NCI-H446 treated with DMSO at 0.1 percent for 48 hours (cell line): ENCODE measurements around the gene RNF32.
"Not testable (repeated sequence)": the region's sequence is repeated elsewhere in the genome, so short reads cannot be mapped to it uniquely, and the experiment has no call there.

Experiments
- DNase-seq: peaks from one replicate; lab custom pipeline; 2025; lab: John Stamatoyannopoulos, UW

The RNF32 gene

DNA sequence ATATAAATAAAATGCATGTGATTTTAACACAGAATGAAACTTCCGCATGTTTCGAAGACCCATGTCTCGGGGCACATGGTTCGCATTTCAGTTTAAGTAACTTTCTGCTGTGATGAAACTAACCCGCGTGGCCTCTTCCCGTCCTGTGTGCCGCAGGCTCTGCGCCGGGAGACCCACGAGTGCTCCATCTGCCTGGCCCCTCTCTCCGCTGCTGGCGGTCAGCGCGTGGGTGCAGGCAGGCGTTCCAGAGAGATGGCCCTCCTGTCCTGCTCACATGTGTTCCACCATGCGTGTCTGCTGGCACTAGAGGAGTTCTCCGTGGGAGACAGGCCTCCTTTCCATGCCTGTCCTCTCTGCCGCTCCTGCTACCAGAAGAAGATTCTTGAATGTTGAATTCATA is 35.7 kb downstream of the RNF32 start:
- DNase-seq = no peak

DNA sequence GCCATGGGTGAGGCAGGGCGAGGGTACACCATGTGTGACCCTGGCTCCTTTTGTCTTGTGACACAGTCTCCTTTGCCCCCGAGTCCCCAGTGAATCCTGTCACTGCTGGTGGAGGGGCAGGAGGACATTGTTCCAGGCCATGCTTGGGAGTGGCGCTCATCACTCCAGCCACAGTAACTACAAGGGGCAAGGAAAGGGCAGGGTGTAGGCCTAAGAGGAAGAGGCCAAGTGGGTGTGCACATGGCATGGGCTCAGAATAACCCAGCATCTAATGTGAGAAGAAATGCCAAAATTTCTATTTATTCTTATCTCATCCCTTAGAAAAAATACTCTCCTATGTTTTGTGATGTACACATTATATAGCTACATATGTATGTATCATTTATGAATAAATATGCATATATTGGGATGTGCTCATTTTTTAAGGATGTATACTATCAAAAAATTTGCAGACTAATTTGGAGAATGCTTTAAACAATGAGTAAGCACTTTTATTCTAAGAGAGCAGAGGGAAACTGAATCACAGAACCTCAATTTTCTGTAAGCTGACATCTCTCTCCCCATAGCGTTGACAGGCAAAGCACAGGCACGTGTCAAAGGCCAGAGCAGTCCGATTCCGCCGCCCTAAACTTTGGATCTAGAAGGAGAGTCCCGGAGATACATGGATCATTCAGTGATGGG is 36.9 kb downstream of the RNF32 start:
- DNase-seq = no peak

DNA sequence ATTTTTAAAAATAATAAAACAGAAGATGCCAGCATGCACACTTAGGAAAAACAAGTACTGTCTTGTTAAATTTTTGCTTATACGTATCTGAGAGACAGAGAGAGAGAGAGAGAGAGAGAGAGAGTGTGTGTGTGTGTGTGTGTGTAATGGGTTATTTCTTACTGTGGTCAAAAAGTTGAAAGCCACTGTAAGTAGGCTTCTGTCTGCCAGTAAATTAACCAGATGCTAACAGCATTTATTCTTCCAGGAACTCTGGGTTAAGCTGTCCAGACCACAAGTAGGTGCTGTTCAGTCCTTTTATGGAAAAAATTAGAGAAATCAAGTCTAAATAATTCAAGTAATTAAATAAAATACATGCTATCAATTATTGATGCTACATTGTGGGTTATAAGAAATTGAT is 39.7 kb downstream of the RNF32 start:
- no peak for DNase-seq

DNA sequence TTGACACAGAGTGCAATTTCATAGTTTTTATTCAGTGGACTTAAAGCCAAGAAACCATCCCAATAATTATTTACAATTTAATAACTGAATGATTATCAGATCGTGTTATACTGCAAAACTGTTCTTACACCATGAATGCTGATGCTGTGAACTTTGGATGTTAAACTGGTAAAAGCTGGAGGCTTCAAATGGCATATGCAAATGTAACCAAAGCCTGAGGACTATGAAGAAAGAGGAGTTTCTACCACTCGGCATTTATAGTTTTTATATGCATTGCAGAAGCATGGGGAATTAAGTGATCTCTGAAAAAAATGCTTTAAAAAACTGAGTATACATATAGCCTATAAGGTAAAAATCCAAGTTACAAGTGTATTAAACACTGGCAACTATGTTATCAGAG is 42.4 kb downstream of the RNF32 start:
- DNase-seq = no peak

DNA sequence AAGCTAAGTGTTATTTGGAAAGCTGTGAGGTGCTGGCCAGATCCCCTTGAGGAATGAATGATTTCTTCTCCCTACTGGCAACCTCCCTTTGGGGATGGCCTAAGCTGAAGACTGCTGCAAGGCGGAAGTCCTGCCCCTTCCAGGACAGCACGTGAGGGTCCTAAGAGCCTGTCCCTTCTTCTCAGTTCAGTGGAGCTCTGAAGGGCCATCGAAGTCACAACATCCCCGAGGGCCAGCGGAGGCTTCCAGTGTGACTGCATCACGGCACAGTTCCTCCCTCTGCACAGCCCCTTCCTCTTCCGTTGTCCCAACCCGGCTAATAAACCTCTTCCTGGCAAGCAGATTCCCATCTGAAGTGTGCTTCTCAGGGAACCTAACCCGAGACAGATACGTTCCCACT is 43.7 kb downstream of the RNF32 start:
- DNase-seq = no peak

DNA sequence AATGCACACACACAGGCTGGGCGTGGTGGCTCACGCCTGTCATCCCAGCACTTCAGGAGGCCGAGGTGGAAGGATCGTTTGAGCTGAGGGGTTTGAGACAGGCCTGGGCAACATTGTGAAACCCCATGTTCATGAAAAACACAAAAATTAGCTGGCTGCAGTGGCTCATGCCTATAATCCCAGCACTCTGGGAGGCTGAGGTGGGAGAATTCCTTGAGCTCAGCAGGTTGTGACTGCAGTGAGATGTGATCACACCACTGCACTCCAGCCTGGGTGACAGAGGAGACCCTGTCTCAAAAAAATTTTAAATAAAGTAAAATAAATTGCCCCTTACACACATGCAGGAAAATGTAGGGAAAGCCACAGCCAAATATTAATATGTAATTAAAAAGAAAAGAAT is 44.1 kb downstream of the RNF32 start:
- no peak for DNase-seq

DNA sequence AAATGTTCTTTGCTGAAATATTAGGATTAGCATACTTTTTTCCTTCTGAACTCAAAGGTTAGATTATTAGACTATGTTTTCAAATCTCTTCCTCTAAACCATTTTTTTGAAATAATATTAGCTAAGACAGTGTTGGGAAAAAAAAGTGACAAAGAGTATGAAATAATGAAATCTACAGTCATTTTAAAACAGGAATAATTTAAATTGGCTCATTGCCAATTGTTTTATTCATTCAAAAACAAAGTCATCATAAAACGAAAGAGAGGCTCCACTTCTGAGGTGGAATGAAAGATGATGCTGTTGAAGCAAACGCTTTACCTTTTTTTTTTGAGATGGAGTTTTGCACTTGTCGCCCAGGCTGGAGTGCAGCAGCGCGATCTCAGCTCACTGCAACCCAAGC is 51.2 kb downstream of the RNF32 start:
- DNase-seq = no peak

DNA sequence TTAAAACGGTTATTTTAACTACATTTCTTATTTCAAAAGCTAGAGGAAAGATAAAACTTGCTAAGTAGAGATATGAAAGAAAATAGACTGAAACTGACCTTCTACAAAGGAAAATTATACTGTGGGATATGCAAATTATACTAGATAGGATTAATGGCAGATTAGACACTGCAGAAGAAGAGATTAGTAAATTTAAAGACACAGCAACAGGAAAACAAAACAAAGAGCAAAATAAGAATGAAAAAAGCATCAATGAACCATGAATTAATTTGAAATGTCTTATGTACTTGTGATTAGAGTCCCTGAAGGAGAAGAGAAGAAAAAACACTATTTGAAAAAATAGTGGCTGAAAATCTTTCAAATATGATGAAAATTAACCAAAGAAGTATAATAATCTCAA is 52.3 kb downstream of the RNF32 start:
- no peak for DNase-seq

DNA sequence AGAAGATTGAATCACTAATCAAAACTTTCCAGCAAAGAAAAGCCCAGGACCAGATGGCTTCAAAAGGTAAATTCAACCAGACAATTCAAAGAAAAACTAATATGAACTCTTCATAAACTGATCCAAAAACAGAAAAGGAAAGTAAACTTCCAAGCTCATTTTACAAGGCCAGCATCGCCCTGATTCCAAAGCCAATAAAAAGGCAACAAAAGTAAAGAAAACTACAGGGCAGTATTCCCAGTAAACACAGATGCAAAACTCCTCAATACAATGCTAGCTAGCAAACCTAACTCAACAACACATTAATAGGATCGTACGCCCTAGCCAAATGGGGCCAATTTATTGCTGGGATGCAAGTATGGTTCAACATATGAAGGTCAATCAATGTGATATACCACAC is 53.1 kb downstream of the RNF32 start:
- DNase-seq = no peak

DNA sequence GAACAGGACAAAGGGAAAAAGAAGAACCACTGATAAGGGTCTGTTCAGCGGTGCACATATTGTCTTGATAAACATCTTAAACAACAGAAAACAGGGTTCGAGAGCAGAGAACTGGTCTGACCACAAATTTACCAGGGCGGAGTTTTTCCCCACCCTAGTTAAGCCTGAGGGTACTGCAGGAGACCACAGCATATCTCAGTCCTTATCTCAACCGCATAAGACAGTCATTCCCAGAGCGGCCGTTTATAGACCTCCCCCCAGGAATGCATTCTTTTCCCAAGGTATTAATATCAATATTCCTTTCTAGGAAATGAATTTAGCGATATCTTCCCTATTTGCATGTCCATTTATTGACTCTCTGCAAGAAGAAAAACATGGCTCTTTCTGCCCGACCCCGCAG is 56.7 kb downstream of the RNF32 start:
- DNase-seq = not testable (repeated sequence)

DNA sequence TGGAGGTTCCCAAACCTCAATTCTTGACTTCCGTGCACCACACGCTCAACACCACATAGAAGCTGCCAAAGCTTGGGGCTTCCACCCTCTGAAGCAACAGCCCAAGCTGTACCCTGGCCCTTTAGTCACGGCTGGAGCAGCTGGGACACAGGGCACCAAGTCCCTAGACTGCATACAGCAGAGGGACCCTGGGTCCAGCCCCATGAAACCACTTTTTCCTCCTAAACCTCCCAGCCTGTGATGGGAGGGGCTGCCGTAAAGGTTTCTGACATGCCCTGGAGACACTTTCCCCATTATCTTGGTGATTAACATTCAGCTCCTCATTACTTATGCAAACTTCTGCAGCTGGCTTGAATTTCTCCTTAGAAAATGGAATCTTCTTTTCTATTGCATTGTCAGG is 57.9 kb downstream of the RNF32 start:
- DNase-seq = not testable (repeated sequence)

DNA sequence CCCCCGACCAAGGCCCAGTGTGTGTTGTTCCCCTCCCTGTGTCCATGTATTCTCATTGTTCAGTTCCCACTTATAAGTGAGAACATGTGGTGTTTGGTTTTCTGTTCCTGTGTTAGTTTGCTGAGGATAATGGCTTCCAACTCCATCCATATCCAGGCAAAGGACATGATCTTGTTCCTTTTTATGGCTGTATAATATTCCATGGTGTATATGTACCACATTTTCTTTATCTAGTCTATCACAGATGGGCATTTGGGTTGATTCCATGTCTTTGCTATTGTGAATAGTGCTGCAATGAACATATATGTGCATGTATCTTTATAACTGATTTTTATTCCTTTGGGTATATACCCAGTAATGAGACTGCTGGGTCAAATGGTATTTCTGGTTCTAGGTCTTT is 61.2 kb downstream of the RNF32 start:
- DNase-seq = not testable (repeated sequence)

DNA sequence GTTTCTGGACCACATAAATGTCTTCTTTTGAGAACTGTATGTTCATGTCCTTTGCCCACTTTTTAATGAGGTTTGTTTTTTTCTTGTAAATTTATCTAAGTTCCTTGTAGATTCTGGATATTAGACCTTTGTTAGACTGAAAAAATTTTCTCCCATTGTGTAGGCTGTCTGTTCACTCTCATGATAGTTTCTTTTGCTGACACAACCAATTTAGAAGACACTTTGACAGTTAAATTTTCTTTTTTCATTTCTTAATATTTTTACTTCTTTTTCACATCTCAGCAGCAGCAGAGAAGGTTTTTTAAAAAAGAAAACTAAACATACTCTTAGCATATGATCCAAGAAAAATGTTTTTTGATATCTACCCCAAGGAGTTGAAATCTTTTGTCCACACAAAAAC is 61.8 kb downstream of the RNF32 start:
- no peak for DNase-seq

DNA sequence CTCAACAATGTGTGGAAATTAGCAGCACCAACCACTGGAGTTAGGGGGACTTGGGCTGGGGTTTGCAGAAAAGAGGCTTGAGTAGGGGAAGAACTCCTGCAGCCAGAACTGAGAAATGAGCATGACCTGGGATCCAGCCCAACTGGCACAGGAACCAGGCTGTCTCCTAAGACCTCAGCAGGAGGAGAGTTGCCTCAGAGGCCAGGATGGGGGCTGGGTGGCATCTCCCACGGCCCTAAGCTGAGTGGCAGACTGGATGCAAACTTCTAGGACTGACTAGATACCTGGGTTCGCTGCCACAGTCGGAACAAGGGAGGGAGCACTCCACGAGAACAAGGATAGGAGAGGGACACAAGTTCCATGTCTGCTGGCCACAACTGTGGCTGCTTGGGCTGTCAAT is 62.6 kb downstream of the RNF32 start:
- no peak for DNase-seq

DNA sequence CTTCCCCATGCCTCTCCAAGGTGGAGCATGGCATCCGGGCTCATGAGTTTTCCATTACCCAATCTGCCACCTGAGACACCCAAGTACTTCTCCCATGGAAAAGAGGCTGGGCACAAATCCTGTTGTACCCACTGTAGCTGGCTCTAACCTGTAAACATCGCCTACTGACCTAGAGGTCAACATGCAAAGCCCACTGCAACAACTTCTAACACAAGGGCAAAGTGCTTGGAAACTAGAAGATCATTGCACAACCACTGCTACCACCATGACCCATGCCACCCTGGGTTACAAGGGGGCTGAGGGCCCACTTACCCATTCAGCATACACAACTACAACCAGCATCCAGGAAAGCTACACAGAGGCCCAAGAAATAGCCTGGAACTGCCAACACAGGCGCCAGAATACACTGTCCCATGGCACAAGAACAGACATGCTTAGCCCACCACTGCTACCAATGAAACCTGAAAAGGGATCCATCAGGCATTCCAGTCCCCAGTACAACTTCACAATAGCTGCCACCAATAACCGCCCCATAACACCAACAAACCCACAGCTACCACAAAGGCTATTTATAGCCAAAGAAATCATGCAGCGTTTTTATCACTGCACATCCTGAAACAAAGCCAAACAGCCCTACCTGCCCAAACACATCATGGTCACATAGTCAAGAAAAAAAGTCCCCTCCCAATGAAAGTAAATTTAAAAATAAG is 63.4 kb downstream of the RNF32 start:
- no peak for DNase-seq

DNA sequence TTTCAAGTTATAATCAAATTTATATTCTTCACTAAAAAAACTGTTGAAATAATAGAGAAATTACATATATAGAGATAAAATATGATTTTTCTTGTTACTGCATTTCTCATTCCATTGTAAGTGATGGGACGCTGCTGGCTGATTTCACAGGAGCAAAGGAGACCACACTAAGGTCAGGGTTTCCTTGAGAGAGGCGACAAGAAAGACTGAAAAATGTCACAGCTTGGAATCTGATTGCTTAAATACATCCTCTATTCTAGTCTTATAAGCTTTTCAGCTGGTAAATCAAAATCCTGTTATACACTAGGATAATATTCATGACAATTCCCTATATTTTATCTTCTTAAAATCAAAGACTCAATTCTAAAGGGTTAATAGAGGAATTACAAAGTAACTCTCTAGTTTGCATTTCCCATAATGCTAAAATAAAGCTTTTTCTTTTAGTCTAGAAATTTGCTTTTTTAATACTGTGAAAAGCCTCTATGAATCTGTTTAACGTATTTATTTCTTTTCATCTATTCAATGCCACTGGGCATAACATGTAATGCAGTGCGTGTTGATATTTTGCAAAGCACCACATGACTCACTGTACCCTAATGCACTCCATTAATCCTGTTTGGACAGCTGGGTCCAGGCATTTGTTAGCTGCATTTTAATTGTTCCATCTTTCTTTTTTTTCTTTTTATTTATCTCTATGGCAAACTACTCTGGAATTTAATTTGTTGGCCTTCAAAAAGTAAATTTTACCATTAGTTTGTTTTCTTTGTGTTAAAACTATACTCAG is 81.7 kb downstream of the RNF32 start:
- no peak for DNase-seq

DNA sequence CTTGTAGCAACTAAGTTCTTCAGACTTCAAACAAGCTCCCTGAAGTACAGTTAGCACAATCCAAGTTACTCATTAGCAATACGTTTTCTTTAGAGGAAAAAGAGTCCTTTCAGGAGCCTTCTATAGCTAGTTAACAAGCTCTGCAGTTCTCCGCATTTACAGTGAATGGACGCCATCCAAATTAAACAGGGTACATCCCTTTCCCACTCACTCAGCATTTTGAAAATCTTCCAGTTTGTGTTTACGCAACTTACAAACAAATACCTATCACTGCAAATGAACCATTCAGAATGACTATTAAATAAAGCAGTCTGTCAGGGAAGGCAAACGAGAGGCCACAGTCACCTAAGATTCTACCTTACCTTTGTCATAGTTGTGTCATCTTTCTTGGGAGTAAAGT is 84.5 kb downstream of the RNF32 start:
- no peak for DNase-seq

DNA sequence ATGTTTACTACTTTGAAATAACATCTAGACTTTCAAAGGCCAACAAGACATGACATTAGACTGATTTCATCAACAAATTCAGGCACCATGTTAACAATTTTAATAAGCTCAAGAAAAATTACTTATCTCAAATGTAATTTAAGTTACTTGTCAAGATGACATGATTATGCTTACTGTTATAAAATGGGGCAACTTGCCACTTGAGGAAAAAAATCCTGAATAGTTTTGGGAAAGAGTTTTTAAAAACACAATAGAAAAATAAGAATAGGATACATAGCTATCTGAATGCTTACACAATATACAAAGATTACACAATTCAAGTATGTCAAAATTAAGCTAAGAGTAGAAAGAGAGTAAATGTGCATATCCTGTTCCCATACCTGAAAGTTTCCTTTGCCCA is 85.4 kb downstream of the RNF32 start:
- DNase-seq = no peak
